C4-2B (cell line): Measurements from ENCODE around the gene PRR20G.

Source experiments
- ZFX ChIP-seq: fragments of 450-650 bp; IDR thresholded peaks from 2 replicates; pipeline ENCODE4 v1.6.1; 2017
- TF ChIP-seq, protein P1 (sequence below): fragments of 450-650 bp; conservative IDR thresholded peaks from 2 replicates; pipeline ENCODE4 v1.5.1; 2017; ENCODE audit warnings: mild to moderate bottlenecking

DNA sequence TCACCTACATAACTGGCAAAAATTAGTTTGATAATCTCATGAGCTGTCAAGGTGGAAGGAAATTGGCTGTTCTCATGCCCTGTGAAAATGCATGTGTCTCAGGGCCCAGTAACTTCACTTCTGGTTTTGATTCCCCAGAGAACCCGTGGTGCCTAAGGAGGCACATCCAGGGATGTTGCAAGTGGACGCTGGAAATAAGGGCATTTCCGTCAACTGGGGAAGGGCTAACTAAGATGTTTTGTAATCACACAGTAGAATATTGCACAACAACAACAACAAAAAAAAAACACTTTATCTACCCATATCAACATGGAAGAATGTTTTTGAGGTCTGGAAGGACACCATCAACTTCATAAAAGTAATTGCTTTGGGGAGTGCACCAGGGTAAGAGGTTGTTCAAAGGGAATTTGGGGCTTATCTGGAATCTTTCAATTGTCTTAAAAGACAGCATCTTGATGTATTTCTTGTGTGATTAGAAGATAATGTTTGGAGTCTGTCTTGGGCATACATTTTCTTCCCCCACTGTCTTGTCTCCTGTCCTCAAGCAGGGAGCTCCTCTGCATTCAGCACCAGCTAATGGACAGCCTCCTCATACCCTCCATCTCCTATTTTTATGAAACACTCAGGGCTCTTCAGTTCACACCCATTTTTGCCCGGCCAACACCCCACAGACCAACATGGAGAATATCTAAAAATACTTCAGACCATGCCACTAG is 37.2 kb upstream of the PRR20G start:
- TF ChIP-seq, protein P1, sequence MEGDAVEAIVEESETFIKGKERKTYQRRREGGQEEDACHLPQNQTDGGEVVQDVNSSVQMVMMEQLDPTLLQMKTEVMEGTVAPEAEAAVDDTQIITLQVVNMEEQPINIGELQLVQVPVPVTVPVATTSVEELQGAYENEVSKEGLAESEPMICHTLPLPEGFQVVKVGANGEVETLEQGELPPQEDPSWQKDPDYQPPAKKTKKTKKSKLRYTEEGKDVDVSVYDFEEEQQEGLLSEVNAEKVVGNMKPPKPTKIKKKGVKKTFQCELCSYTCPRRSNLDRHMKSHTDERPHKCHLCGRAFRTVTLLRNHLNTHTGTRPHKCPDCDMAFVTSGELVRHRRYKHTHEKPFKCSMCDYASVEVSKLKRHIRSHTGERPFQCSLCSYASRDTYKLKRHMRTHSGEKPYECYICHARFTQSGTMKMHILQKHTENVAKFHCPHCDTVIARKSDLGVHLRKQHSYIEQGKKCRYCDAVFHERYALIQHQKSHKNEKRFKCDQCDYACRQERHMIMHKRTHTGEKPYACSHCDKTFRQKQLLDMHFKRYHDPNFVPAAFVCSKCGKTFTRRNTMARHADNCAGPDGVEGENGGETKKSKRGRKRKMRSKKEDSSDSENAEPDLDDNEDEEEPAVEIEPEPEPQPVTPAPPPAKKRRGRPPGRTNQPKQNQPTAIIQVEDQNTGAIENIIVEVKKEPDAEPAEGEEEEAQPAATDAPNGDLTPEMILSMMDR = no peak
- TF ChIP-seq ZFX = no peak
